Motor neuron (in vitro differentiated cells): ENCODE measurements around the gene ITPR2. TPM values are rescaled to one million over a fixed set of nuclear protein-coding genes. Genes with fewer than 3 reads are reported as not detected.

Experiments used
- ATAC-seq, 8 experiments: fragments of 200-7000 bp; cut with Tn5 transposase; replicated peaks in 6 of 8; 2 replicates each; pipeline ENCODE4 v1.8.0; 2021; ENCODE audit warnings: mild to moderate bottlenecking in 8 of 8, moderate library complexity in 8 of 8
- H3K27ac ChIP-seq, 2 donors: fragments of 250-450 bp; sonication (Bioruptor Pico); 2 replicates each; pipeline ENCODE4 v1.9.0; 2021; ENCODE audit warnings: antibody characterized with exemption in 2 of 2, mild to moderate bottlenecking in 2 of 2, moderate library complexity in 1 of 2
- H3K4me1 ChIP-seq, 2 donors: fragments of 250-450 bp; sonication (Bioruptor Pico); replicated peaks in 1 of 2; 2 replicates each; pipeline ENCODE4 v1.6.1; 2021; ENCODE audit warnings: antibody characterized with exemption in 2 of 2, mild to moderate bottlenecking in 2 of 2, moderate library complexity in 1 of 2
- H3K4me3 ChIP-seq, 5 donors: fragments of 250-450 bp; sonication (Bioruptor Pico); 2 replicates each; pipeline ENCODE4 v1.9.0; 2021; ENCODE audit warnings: antibody characterized with exemption in 5 of 5, mild to moderate bottlenecking in 5 of 5, moderate library complexity in 4 of 5
- WGBS, 10 experiments: fragments of 450-650 bp; shearing (Covaris generic); methylation state at CpG; one replicate each; pipeline ENCODE4 v1.0.0; 2022; 5-methylcytosine and 5-hydroxymethylcytosine counted together
- in situ Hi-C, 9 experiments: fragments of 400-800 bp; cut with MboI; loops; one replicate each; pipeline ENCODE4 v1.15.0; 2021; ENCODE audit warnings: low sequenced_read_pairs in 9 of 9, low pct_unique_long_range_greater_than_20kb in 2 of 9; ENCODE audit not compliant: unreplicated experiment in 9 of 9
- total RNA-seq, 8 experiments: library from RNA; unstranded; fragments of 300-600 nt; gene quantifications; 2 replicates each; pipeline versions ENCODE4 v1.2.3 to v1.2.4, GENCODE V29; 2022

ITPR2 gene
- total RNA-seq = 10 to 100 TPM in 4 of 8 experiments, 1 to 10 TPM in 2, under 1 TPM in 2; 0.27 to 51.5 (median 11.5) TPM

GRCh38 chr12:26832822-26833742, at the start of gene ITPR2:
Gene ITPR2, minus strand, starts transcription at chr12:26833194. Its CDS starts 413 bp downstream, at chr12:26832781.
- ATAC-seq = peak; percentile 80 to 96 (median 93)
- Histone ChIP-seq H3K4me3 (peak within 1 kb of the TSS; percentile 48 to 75 (median 52)), H3K27ac (no peak within 1 kb of the TSS), H3K4me1 (peaks cover 2 to 3% of the 10 kb centered on the region in 2 donors)
- in situ Hi-C loops = no loop called here
- WGBS, 10 experiments = 0 to 1% (median 0%) methylated on average over 1 to 27 of the region's 92 CpGs; no CpG with 5 or more reads in 1 of the 10 experiments

DNA sequence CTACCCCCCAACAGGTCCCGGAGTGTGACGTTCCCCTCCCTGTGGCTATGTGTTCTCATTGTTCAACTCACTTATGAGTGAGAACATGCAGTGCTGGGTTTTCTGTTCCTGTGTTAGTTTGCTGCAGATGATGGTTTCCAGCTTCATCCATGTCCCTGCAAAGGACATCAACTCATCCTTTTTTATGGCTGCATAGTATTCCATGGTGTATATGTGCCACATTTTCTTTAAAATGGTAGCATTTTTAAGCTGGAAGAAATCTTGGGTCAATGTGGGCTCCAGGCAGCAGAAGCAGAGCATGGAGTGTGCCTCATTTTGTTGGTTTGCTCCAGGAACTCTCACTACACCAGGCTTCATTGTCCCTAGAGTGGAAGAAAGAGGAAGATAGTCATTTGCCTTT, 47.6 kb upstream of the ITPR2 start:
- in situ Hi-C loops = no loop called here

DNA sequence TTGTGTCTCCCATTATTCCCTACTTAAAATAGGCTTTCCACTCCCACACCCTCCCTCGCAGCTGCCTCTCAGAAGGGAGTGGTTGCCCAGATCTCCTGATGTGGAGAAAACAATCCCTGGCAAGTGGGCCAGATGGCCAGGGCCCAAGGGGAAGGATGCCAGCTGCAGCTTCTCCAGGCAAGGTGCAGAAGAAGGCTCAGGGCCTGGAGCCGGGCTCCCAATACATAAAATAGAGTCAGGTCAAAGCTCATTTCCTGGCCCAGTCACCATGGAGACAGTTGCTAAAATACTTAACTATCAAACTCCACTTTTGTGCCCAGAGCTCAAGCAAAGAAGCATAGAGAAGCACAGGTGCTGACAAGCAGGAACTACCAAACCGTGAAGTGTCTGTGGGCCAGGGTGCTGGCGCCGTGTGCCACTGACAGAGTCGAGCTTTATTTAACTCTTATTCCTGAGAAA, 45.7 kb upstream of the ITPR2 start:
- H3K27ac ChIP-seq = no peak overlapping the region
- ATAC-seq = peak in 6 of 8 experiments; percentile 15 to 95 (median 86)
- H3K4me1 ChIP-seq = peaks cover 8 to 13% of the 10 kb centered on the region in 2 donors
- in situ Hi-C loops = no loop called here
- 8 to 65% (median 30%) methylated on average over 1 to 5 of the region's 6 CpGs; no CpG with 5 or more reads in 4 of the 10 experiments for WGBS, 10 experiments
- no peak overlapping the region for H3K4me3 ChIP-seq

More for the DNA sequence above, 47.6 kb upstream of the ITPR2 start:
- Histone ChIP-seq H3K4me1 (peaks cover 0 to 3% of the 10 kb centered on the region in 2 donors), H3K27ac (no peak overlapping the region), H3K4me3 (no peak overlapping the region)
- no peak for ATAC-seq
- WGBS, 10 experiments = 50% methylated on average over 2 of the region's 2 CpGs; no CpG with 5 or more reads in 9 of the 10 experiments

DNA sequence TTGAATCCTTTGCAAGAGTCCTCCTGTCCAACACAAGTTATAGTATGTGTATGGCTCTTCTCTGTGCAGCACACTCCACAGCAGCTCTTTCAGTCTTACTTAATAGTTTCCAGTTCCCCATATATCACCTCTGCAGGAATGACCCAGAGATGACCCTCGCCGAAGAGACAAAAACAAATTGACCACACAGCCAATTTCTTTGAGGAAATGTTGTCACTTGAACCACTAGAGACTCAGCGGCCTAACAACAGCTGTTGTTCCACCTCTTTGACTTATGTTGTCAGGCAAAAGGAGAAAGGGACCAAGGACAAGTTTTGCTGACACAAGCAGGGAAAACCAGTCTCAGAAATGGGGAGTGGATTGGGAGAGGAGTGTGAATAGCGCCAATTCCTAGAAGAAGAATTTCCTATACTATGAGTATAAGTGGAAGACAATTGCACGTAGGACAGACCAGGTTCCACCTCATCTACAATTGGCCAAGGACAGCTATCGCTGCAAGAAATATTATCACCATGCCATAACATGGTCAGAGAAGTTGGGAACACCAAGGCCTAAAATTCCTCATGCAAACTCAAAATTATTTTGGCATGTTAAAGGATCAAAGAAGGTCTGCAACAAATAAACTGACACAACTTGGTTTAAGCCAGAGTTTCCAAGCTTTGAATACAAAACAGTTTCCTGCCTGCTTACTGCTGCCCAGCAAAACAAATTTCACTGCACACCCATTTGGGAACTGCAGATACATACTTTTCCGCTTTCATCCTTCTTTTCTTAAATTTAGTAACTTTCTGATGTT, 41.7 kb upstream of the ITPR2 start:
- WGBS, 10 experiments = 45 to 86% (median 69%) methylated on average over 1 to 6 of the region's 7 CpGs
- H3K4me1 ChIP-seq = peaks cover 8 to 13% of the 10 kb centered on the region in 2 donors
- no peak overlapping the region for H3K27ac ChIP-seq
- peak in 4 of 8 experiments; percentile 36 to 75 (median 43) for ATAC-seq
- in situ Hi-C loops = no loop called here
- no peak overlapping the region for H3K4me3 ChIP-seq

DNA sequence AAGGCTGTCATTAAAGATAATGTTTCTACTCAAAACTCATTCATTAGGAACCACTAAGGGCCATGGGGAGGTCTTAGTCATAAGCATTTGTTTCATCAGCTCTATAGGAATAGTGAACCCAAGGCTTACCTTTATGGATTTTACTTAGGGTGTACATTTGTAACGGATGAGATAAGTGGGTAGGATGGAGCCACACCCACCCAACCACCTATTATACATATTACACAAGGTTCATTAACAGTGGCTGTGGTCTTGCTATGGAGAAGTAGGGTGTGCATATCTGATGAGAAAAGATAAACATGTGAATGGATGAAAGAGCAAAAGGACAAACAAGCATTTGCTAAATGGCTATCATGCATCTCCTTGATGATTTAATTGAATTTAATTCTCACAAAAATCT, 39.6 kb upstream of the ITPR2 start:
- peak in 1 of 8 experiments; percentile 17 for ATAC-seq
- Histone ChIP-seq H3K4me3 (no peak overlapping the region), H3K27ac (no peak overlapping the region), H3K4me1 (peaks cover 8 to 13% of the 10 kb centered on the region in 2 donors)
- WGBS, 10 experiments = 40 to 100% (median 60%) methylated on average over 1 of the region's 1 CpG; no CpG with 5 or more reads in 5 of the 10 experiments
- in situ Hi-C loops = no loop called here

- Histone ChIP-seq H3K27ac (no peak overlapping the region), H3K4me1 (peaks cover 8 to 13% of the 10 kb centered on the region in 2 donors), H3K4me3 (no peak overlapping the region)
- WGBS, 10 experiments = 50 to 100% (median 100%) methylated on average over 1 to 2 of the region's 2 CpGs; no CpG with 5 or more reads in 3 of the 10 experiments
- no peak for ATAC-seq
- in situ Hi-C loops = no loop called here
Measured at GRCh38 chr12:26871985-26872384, 39.0 kb upstream of the ITPR2 start.

GRCh38 chr12:26870491-26871419, 37.8 kb upstream of the ITPR2 start:
- Histone ChIP-seq H3K4me1 (peaks cover 8 to 10% of the 10 kb centered on the region in 2 donors), H3K27ac (no peak overlapping the region), H3K4me3 (no peak overlapping the region)
- ATAC-seq = peak in 3 of 8 experiments; percentile 2 to 22 (median 10)
- in situ Hi-C loops = no loop called here
- 0 to 92% (median 29%) methylated on average over 1 to 6 of the region's 11 CpGs; no CpG with 5 or more reads in 2 of the 10 experiments for WGBS, 10 experiments

DNA sequence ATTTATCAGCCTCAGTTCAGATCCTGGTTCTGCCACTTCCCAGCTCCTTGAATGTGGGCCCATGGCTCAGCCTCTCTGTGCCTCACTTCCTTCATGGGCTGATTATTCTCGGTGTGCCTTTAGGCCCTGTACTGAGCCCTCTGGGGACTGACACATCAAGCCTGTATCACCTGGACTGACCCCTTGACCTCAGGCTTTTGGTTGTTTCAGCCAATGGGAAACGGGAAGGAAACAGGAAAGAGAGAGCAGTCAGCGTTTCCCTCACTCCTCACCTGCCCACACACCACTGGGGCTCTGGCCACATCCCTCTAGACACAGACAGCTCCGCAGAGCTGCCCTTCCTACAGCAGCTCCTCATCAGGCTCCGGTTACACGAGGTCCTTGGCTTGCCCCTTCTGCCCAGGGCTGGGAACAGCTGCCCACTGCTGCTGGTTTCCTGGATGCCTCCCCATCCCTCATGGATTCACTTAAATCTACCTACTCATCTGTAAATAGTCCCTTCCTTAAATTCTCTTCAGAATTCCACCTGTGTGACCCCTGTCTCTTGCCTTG, 37.0 kb upstream of the ITPR2 start:
- Histone ChIP-seq H3K4me3 (no peak overlapping the region), H3K27ac (no peak overlapping the region), H3K4me1 (peaks cover 8 to 10% of the 10 kb centered on the region in 2 donors)
- 78 to 88% (median 80%) methylated on average over 1 to 4 of the region's 6 CpGs; no CpG with 5 or more reads in 5 of the 10 experiments for WGBS, 10 experiments
- ATAC-seq = no peak
- in situ Hi-C loops = no loop called here

- in situ Hi-C loops = no loop called here
- 80 to 100% (median 96%) methylated on average over 1 to 6 of the region's 6 CpGs; no CpG with 5 or more reads in 1 of the 10 experiments for WGBS, 10 experiments
- H3K27ac ChIP-seq = no peak overlapping the region
- H3K4me1 ChIP-seq = peaks cover 3% of the 10 kb centered on the region in 2 donors
- ATAC-seq = no peak
- H3K4me3 ChIP-seq = no peak overlapping the region
Measured at GRCh38 chr12:26869104-26869494, 36.1 kb upstream of the ITPR2 start.

- H3K4me1 ChIP-seq = no peaks in the 10 kb centered on the region
Measured at GRCh38 chr12:26868447-26869103, 35.6 kb upstream of the ITPR2 start.

DNA sequence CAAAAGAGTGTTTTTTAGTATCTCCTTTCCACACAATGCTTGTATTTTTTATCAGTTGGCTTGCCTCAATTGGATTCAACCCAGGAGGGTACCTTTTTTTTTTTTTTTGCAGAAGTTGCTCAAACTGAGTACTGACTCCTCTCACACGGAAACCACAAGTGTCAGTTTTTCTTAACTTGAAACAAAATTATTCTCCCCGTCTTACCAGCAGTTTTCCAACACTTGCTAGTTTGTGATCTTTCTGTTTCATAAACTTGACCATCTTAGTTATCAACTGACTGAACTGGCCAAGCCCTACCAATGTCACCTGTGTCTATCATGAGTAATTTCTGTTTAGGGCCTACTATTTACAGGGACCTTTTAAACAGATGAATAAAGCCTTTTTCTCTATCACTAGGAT, 34.1 kb upstream of the ITPR2 start:
- Histone ChIP-seq H3K4me1 (no peaks in the 10 kb centered on the region), H3K4me3 (no peak overlapping the region), H3K27ac (no peak overlapping the region)
- no peak for ATAC-seq
- WGBS, 10 experiments = 55 to 100% (median 86%) methylated on average over 1 to 2 of the region's 2 CpGs
- in situ Hi-C loops = no loop called here

More at GRCh38 chr12:26868447-26869103, 35.6 kb upstream of the ITPR2 start:
- 0 to 86% (median 45%) methylated on average over 1 to 3 of the region's 3 CpGs; no CpG with 5 or more reads in 2 of the 10 experiments for WGBS, 10 experiments
- in situ Hi-C loops = no loop called here
- Histone ChIP-seq H3K27ac (no peak overlapping the region), H3K4me3 (no peak overlapping the region)
- ATAC-seq = peak in 3 of 8 experiments; percentile 95 to 98 (median 96)
